ENCODE results near the gene IL31RA. TPM values are rescaled to one million over a fixed set of nuclear protein-coding genes. Genes with fewer than 3 reads are reported as not detected.

The IL31RA gene
- total and polyA plus RNA-seq, 2 donors from 2014 or later, result 0.44 TPM; not detected in 1

GRCh38 chr5:55892479-55892878 lies 41.3 kb downstream of the IL31RA start:
- intact Hi-C loops (cut with DNase I), result no loop called here
- no peak for DNase-seq
- Histone ChIP-seq H3K4me3 (ENCODE audit: low read length in 3 of 3) (no peak overlapping the region), H3K9ac (ENCODE audit: low read length in 3 of 3) (no peak overlapping the region), H3K9me3 (ENCODE audit: control insufficient read depth in 2 of 3, insufficient read depth in 1 of 3, low read length in 3 of 3) (no peaks in the 10 kb centered on the region), H3K27me3 (ENCODE audit: control insufficient read depth, insufficient read depth, low read length) (no peaks in the 10 kb centered on the region), H3K36me3 (ENCODE audit: control insufficient read depth in 2 of 3, insufficient read depth in 3 of 3, low read length in 3 of 3) (no peaks in the 10 kb centered on the region), H3K4me1 (ENCODE audit: control insufficient read depth in 2 of 3, insufficient read depth in 2 of 3, low read depth in 1 of 3, low read length in 3 of 3) (no peaks in the 10 kb centered on the region), H3K27ac (ENCODE audit: low read depth in 2 of 2, low read length in 2 of 2) (no peak overlapping the region)
- TF ChIP-seq CTCF (IDR thresholded peaks at IDR 0.05; ENCODE audit: borderline replicate concordance, extremely low read depth, insufficient read depth), result no peak
- FAIRE-seq, result no peak

DNA sequence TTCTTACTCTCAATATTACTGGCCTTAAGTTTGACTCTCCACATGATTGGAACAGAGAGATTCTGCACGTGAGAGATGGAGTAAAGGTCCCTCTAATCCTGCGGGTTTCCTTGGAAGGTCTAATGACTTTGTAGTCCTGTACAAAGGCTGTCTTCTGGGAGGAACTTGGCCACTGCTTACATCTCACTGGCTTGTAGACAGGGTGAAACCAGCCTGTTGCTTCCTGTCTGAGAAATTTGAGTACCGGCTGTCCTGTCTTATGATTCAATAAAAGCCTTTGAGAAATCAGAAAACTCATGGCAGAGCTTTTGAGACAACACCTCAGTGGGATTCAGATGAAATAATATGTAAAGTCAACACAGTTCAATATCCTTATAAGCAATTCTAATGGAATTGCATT lies 43.0 kb downstream of the IL31RA start:
- H3K36me3 ChIP-seq (ENCODE audit: control insufficient read depth in 2 of 3, insufficient read depth in 3 of 3, low read length in 3 of 3), result no peaks in the 10 kb centered on the region
- FAIRE-seq, result no peak
- no peak overlapping the region for H3K9ac ChIP-seq (ENCODE audit: low read length in 3 of 3)
- no peak for DNase-seq
- intact Hi-C loops (cut with DNase I), result no loop called here
- H3K4me1 ChIP-seq (ENCODE audit: control insufficient read depth in 2 of 3, insufficient read depth in 2 of 3, low read depth in 1 of 3, low read length in 3 of 3), result no peaks in the 10 kb centered on the region
- TF ChIP-seq CTCF (IDR thresholded peaks at IDR 0.05; ENCODE audit: borderline replicate concordance, extremely low read depth, insufficient read depth), result no peak
- H3K27ac ChIP-seq (ENCODE audit: low read depth in 2 of 2, low read length in 2 of 2), result no peak overlapping the region
- H3K27me3 ChIP-seq (ENCODE audit: control insufficient read depth, insufficient read depth, low read length), result no peaks in the 10 kb centered on the region
- no peaks in the 10 kb centered on the region for H3K9me3 ChIP-seq (ENCODE audit: control insufficient read depth in 2 of 3, insufficient read depth in 1 of 3, low read length in 3 of 3)
- H3K4me3 ChIP-seq (ENCODE audit: low read length in 3 of 3), result no peak overlapping the region

GRCh38 chr5:55895346-55895745 lies 44.2 kb downstream of the IL31RA start:
- TF ChIP-seq CTCF (IDR thresholded peaks at IDR 0.05; ENCODE audit: borderline replicate concordance, extremely low read depth, insufficient read depth), result no peak
- no peaks in the 10 kb centered on the region for H3K9me3 ChIP-seq (ENCODE audit: control insufficient read depth in 2 of 3, insufficient read depth in 1 of 3, low read length in 3 of 3)
- DNase-seq (no peak), FAIRE-seq (no peak)
- H3K36me3 ChIP-seq (ENCODE audit: control insufficient read depth in 2 of 3, insufficient read depth in 3 of 3, low read length in 3 of 3), result no peaks in the 10 kb centered on the region
- no peak overlapping the region for H3K4me3 ChIP-seq (ENCODE audit: low read length in 3 of 3)
- H3K27me3 ChIP-seq (ENCODE audit: control insufficient read depth, insufficient read depth, low read length), result no peaks in the 10 kb centered on the region
- no peaks in the 10 kb centered on the region for H3K4me1 ChIP-seq (ENCODE audit: control insufficient read depth in 2 of 3, insufficient read depth in 2 of 3, low read depth in 1 of 3, low read length in 3 of 3)
- H3K9ac ChIP-seq (ENCODE audit: low read length in 3 of 3), result no peak overlapping the region
- H3K27ac ChIP-seq (ENCODE audit: low read depth in 2 of 2, low read length in 2 of 2), result no peak overlapping the region
- intact Hi-C loops (cut with DNase I), result no loop called here

- FAIRE-seq (no peak), DNase-seq (no peak)
- H3K36me3 ChIP-seq (ENCODE audit: control insufficient read depth in 2 of 3, insufficient read depth in 3 of 3, low read length in 3 of 3), result no peaks in the 10 kb centered on the region
- intact Hi-C loops (cut with DNase I), result no loop called here
- H3K4me3 ChIP-seq (ENCODE audit: low read length in 3 of 3), result no peak overlapping the region
- no peaks in the 10 kb centered on the region for H3K27me3 ChIP-seq (ENCODE audit: control insufficient read depth, insufficient read depth, low read length)
- no peak for TF ChIP-seq CTCF (IDR thresholded peaks at IDR 0.05; ENCODE audit: borderline replicate concordance, extremely low read depth, insufficient read depth)
- H3K4me1 ChIP-seq (ENCODE audit: control insufficient read depth in 2 of 3, insufficient read depth in 2 of 3, low read depth in 1 of 3, low read length in 3 of 3), result no peaks in the 10 kb centered on the region
- no peak overlapping the region for H3K27ac ChIP-seq (ENCODE audit: low read depth in 2 of 2, low read length in 2 of 2)
- H3K9me3 ChIP-seq (ENCODE audit: control insufficient read depth in 2 of 3, insufficient read depth in 1 of 3, low read length in 3 of 3), result no peaks in the 10 kb centered on the region
- H3K9ac ChIP-seq (ENCODE audit: low read length in 3 of 3), result no peak overlapping the region
These were observed 45.1 kb downstream of the IL31RA start for GRCh38 chr5:55896238-55896637.

All from kidney (tissue), 14 donors.